CD4-positive, alpha-beta T cell treated with Interleukin-1 beta for 1 hour (primary cell): Measurements from ENCODE around the gene FUT8.
"Not testable (repeated sequence)": the region's sequence is repeated elsewhere in the genome, so short reads cannot be mapped to it uniquely, and the experiment has no call there.

Experiments
- DNase-seq, 2 donors: peaks; one replicate each; pipeline ENCODE4 v3.0.0-alpha.2; 2020 to 2022

The FUT8 gene

DNA sequence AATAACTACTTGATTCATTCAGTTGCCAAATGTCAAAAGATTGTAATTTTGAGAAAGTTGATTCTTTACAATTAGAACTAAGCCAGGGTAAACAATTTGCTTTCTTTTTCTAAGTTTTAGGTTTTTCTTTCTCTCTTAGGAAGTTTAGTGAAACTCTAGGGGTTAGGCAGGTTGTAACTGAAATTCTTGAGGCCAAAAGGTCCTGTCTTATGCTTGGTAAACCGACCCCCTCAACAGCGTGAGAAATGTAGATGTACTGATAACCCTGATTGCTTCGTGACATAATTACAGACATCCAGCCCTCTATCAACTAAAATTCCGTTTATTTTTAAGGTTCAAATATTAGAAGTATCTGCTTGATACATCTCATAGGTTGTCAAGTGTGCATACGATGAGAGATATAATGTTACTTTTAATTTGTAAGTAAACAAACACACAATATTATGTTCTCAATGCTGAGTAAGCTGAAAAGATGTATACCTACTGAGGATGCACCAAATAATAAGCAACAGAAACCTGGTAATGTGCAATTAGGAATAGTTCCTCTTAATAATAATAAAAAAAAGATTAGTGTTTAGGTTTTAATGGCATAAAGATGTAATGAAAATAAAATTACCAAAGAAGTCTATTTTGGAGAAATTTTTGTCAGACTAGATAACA lies 7.2 kb downstream of the FUT8 start:
- DNase-seq = no peak

- no peak for DNase-seq
Observed at GRCh38 chr14:65421201-65421981, 8.9 kb downstream of the FUT8 start.

GRCh38 chr14:65422088-65422834 lies 9.7 kb downstream of the FUT8 start:
- no peak for DNase-seq

DNA sequence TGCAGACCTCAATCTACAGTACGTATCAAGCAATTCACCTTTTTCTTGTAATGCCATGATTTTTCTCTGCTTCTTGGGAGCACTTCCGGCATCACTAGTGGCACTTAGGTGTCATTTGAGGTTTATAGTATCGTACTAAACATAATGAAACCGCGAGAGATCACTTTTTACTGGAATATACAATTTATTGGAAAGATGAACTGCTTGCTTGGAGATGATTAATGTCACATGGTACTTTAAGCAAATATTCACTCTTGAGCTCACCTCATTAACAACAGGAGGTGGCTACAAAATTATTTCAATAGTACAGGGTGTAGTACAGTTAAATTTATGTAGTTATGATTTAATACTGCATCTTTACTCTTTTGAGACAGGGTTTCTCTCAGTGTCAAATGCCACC lies 11.5 kb downstream of the FUT8 start:
- DNase-seq = no peak

- no peak for DNase-seq
Observed at GRCh38 chr14:65424531-65424930, 12.0 kb downstream of the FUT8 start.

DNA sequence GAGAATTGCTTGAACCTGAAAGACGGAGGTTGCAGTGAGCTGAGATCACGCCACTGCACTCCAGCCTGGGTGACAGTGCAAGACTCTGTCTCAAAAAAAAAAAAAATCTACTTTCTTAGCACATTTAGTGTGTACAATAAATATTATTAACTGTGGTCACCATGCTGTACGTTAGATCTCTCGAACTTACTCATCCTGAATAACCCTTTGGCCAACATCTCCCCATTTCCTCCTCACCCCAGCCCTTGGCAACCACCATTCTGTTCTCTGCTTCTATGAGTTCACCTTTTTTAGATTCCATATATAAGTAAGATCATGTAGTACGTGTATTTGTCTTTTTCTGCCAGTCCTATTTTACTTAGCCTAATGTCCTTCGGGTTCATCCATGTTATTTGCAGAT lies 13.4 kb downstream of the FUT8 start:
- DNase-seq = no peak

- DNase-seq = not testable (repeated sequence)
Observed at GRCh38 chr14:65426902-65427301, 14.4 kb downstream of the FUT8 start.

DNA sequence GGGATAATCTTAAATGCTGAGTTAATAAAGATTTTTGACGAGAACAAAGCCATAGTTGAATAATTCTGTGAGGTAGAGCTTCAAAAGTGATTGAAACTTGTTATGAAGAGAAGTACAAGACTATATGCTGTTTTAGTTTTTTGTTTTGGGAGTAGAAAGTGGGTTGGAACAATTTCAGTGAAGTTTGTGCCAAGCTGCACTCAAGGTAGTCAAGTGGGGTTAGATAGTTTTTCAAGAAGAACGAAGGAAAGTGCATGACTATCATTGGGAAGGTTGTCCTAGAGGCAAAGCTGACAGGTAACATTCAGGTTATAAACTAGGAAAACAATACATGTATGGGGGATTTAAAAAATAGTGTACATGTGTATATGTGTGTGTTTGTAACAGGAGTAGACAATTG lies 16.2 kb downstream of the FUT8 start:
- no peak for DNase-seq

DNA sequence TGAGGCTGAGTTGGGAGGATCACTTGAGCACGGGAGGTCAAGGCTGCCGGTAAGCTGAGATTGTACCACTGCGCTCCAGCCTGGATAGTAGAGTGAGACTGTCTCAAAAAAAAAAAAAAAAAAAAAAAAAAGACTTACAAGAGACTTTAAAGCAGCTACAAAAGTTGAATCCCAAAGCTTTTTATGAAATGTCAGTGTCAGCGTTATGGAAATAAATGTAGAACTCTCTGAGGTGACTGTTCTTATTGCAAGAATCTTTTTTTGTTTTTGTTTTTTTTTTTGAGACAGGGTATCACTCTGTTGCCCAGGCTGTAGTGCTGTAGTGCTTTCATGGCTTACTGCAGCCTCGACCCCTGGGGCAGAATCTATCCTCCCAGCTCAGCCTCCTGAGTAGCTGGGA lies 17.2 kb downstream of the FUT8 start:
- DNase-seq = no peak

GRCh38 chr14:65431245-65431644 lies 18.7 kb downstream of the FUT8 start:
- DNase-seq = no peak

- DNase-seq = no peak
Observed at GRCh38 chr14:65431951-65432350, 19.4 kb downstream of the FUT8 start.

- no peak for DNase-seq
Observed at GRCh38 chr14:65432361-65432948, 19.9 kb downstream of the FUT8 start.

DNA sequence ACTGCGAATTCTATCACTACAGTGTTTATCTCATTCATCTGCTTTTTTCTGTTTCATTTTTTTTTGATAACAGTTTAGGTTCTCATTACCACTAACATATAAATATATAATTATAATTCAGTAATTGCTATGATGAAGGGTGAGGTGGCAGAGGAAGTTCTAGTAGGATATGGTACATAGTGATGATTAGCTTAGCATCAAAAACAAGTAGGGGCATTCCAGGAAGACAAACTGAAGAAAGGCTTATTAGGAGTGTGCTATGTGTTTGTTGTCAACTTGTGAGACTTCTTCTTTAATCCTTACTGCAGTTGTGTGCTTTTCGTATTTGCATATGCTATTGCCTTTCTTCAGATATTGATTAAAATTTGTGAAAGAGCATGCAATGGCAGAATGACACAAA lies 20.6 kb downstream of the FUT8 start:
- no peak for DNase-seq

DNA sequence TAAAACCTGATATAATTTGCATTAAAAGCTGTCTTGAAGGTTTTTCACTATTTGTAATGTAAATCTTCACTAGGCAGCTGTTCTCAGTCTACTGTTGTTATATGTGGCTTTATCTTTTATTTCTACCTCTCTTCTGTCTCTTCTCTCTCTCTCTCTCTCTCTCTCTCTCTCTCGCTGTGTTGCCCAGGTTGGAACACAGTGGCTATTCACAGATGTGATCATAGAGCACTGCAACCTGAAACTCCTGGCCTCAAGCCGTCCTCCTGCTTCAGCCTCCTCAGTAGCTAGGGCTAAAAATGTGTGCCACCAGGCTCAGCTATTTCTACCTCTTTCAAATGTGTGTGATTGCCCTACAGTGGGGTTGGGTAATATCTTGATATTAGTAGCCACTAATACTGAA lies 21.1 kb downstream of the FUT8 start:
- no peak for DNase-seq

DNA sequence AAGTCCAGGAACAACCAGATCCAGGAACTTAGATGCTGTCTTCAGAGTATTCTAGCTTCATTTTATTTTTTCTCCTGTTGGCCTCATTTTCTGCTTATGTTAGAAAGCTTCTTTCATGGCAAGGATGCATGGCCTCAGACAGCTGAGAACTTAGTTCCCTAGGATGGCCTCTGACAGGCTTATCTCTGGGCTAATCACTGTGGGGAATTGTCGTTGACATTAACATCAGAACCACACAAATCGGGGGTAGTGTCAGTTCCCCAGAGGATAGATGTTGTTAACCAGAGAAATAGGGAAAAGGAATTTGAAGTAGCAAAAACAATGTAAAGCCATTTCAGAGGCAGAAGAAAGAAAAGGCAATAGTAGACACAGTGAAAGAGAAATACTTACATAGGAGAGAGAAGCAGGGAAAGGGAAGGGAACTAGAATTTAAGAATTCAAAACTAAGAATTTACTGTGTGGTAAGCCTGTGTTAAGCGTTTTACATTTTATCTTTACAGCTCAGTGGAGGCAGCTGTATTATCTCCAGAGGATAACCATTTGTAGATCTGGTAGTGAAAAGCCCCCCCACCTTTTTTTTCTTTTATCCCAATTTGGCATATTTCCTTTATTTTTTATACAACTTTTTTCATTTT lies 21.8 kb downstream of the FUT8 start:
- DNase-seq = no peak

- no peak for DNase-seq
Observed at GRCh38 chr14:65438266-65438933, 25.9 kb downstream of the FUT8 start.

- no peak for DNase-seq
Observed at GRCh38 chr14:65439117-65439516, 26.6 kb downstream of the FUT8 start.

GRCh38 chr14:65440230-65440629 lies 27.7 kb downstream of the FUT8 start:
- DNase-seq = no peak

DNA sequence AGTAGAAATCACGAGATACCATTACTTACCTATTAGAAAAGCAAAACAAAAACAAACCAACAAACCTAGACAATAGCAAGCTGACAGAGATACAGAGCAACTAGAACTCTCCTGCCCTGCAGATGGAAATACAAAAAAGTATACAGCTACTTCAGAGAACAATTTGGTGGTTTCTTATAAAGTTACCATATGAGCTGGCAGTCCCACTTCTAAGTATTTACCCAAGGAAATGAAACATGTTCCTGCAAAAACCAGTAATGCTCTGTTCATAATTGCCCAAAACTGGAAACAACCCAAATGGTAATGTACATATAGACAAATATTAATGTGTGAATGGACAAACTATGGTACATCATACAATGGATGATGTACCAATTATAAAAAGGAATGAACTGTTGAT lies 31.7 kb downstream of the FUT8 start:
- no peak for DNase-seq

DNA sequence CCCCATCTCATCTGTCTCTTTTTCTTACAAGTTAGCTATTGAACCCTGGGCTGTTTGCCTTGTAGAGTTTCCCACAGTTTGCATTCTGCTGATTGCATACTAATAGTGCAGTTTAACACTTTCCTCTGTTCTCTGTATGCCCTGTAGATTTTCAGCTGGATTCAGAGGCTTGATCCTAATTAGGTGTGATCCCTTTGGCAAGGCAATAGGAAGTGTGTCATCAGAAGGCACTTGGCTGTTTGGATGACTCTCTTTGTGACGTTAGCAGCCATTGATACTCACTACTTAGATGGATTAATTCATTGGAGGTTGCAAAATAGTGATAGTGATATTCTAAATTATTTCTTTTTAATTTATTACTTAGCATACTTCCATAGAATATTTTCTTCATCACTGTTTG lies 33.6 kb downstream of the FUT8 start:
- DNase-seq = no peak

DNA sequence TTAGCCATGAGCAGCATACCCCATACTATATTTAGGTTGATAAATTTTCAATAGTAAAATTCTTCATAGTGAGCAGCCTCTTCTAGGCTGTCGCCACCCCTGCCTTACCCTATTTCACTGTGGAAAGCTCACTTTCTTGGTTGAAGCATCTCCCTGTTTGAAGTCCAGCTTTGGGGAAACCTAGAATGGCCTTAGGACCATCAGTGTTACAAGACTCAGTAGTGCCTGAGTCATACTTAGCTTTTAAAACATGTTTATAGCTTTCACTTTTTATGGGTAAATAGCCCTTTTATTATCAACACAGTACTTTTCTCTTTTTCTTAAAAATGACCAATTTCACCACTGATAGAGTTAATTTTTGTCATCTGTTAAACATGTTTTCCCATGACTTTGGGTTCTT lies 37.1 kb downstream of the FUT8 start:
- DNase-seq = no peak

DNA sequence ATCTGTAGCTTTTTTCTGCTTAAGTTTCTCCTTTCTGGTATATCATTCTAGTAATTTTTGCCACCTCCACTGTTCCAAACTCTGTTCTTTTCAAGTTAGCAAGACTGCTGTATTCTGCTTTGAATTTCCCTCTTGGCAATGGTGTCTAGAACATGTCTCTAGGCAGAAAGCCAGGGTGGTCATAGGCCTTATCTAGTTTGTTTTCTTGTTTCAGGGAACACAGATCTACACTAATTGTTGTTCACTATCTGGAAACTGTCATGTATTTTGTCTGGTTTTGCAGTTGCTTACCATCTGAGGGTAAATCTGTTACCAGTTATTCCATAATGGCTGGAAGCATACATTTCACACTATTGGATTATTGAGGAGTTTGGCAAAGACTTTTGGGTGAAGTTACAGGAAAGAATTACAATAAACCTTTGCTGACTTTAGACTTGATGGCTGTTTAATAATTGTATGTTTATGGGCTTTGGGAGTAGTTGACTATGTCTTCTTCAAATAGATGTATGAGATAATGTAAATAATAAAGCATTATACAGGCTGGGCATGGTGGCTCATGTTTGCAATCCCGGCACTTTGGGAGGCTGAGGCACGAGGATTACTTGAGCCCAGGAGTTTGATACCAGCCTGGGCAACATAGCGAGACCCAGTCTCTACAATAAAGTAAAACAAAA lies 41.4 kb downstream of the FUT8 start:
- no peak for DNase-seq
